Caki2 (cell line): ENCODE data around the gene KDELR3. TPM values are rescaled to one million over a fixed set of nuclear protein-coding genes. Genes with fewer than 3 reads are reported as not detected.

ENCODE experiments used
- total RNA-seq: library from RNA; depleted of rRNA; stranded (reverse); fragments of >200 nt; shearing (Covaris generic); gene quantifications from 2 replicates; pipeline ENCODE4 v1.2.3, GENCODE V29; 2014; ENCODE audit warnings: low replicate concordance; rRNA removed

KDELR3 gene
- total RNA-seq, 1 experiment from 2014 or later, result 250 TPM

Other genes with a start within 250 kb of the KDELR3 start
- gene TMEM184B, start 195.1 kb upstream of the KDELR3 start, total RNA-seq, result 31.2 and 46.9 TPM in 2 replicates
- gene CSNK1E, start 150.7 kb upstream of the KDELR3 start, total RNA-seq, result 62.6 and 62.7 TPM in 2 replicates
- 0.20 and 1.5 TPM in 2 replicates for gene KCNJ4, start 12.9 kb upstream of the KDELR3 start, total RNA-seq
- 214 and 378 TPM in 2 replicates for gene DDX17, start 38.2 kb downstream of the KDELR3 start, total RNA-seq
- 2.5 and 19.8 TPM in 2 replicates for gene DMC1, start 102.1 kb downstream of the KDELR3 start, total RNA-seq
- gene FAM227A, start 188.3 kb downstream of the KDELR3 start, total RNA-seq, result 0.24 and 2.3 TPM in 2 replicates
- gene CBY1, start 188.5 kb downstream of the KDELR3 start, total RNA-seq, result 45.1 and 84.5 TPM in 2 replicates
- 124 and 162 TPM in 2 replicates for gene TOMM22, start 213.9 kb downstream of the KDELR3 start, total RNA-seq
- 88.1 and 113 TPM in 2 replicates for gene JOSD1, start 232.8 kb downstream of the KDELR3 start, total RNA-seq
- 14.0 and 19.3 TPM in 2 replicates for gene GTPBP1, start 237.8 kb downstream of the KDELR3 start, total RNA-seq